Panc1 (cell line): Measurements from ENCODE around the gene CCDC187.

ENCODE experiments used
- POLR2AphosphoS5 ChIP-seq: IDR thresholded peaks from 2 replicates; pipeline ENCODE4 v1.6.1; 2012; ENCODE audit warnings: mild to moderate bottlenecking, low read depth, low read length, moderate library complexity
- REST ChIP-seq, 2 experiments: IDR thresholded peaks; 2 replicates each; pipeline ENCODE4 v1.6.1; 2011 to 2012; ENCODE audit warnings: low read depth in 2 of 2, control low read depth in 1 of 2, low read length in 1 of 2, mild to moderate bottlenecking in 1 of 2, moderate library complexity in 1 of 2; ENCODE audit not compliant: insufficient read depth in 1 of 2
- SIN3A ChIP-seq: IDR thresholded peaks from 2 replicates; pipeline ENCODE4 v1.6.1; 2012; ENCODE audit warnings: low read depth, mild to moderate bottlenecking, low read length, moderate library complexity, borderline replicate concordance; ENCODE audit not compliant: insufficient read depth
- TCF7L2 ChIP-seq: IDR thresholded peaks from 2 replicates; pipeline ENCODE4 v1.6.1; 2011; ENCODE audit warnings: mild to moderate bottlenecking, low read depth, low read length, inconsistent platforms
- TF ChIP-seq, protein P1 (sequence below): fragments of 450-650 bp; IDR thresholded peaks from 2 replicates; pipeline ENCODE4 v1.5.1; 2017; ENCODE audit warnings: mild to moderate bottlenecking

DNA sequence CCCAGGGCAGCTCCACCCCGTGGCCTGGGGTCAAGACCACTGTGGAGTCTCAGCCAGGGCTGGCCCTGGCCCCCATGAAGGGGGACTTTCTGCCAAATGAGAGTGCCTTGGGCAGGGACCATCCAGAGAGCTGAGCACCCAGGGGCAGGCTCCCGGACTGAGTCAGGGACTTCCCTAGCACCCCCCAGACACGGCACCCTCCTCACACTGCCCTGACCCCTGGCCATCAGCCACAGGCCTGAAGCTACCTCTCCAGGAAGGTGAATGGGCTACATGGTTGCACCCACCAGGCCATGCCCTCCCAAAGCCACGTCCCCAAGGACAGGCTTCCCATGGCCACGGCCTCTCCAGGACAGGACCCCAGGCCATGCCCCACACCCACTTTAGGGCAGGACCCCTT, 9.5 kb downstream of the CCDC187 start:
- TF ChIP-seq, protein P1, sequence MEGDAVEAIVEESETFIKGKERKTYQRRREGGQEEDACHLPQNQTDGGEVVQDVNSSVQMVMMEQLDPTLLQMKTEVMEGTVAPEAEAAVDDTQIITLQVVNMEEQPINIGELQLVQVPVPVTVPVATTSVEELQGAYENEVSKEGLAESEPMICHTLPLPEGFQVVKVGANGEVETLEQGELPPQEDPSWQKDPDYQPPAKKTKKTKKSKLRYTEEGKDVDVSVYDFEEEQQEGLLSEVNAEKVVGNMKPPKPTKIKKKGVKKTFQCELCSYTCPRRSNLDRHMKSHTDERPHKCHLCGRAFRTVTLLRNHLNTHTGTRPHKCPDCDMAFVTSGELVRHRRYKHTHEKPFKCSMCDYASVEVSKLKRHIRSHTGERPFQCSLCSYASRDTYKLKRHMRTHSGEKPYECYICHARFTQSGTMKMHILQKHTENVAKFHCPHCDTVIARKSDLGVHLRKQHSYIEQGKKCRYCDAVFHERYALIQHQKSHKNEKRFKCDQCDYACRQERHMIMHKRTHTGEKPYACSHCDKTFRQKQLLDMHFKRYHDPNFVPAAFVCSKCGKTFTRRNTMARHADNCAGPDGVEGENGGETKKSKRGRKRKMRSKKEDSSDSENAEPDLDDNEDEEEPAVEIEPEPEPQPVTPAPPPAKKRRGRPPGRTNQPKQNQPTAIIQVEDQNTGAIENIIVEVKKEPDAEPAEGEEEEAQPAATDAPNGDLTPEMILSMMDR: no peak
- no peak for TF ChIP-seq TCF7L2
- no peak for TF ChIP-seq REST (IDR thresholded peaks at IDR 0.05; ENCODE audit: insufficient read depth in 1 of 2, low read depth in 2 of 2, low read length in 1 of 2)
- TF ChIP-seq POLR2AphosphoS5: no peak
- no peak for TF ChIP-seq SIN3A
